Measurements from ENCODE around the gene F13B. TPM values are rescaled to one million over a fixed set of nuclear protein-coding genes. Genes with fewer than 3 reads are reported as not detected.

F13B gene
- total RNA-seq, 1 experiment from 2014 or later: not detected

DNA sequence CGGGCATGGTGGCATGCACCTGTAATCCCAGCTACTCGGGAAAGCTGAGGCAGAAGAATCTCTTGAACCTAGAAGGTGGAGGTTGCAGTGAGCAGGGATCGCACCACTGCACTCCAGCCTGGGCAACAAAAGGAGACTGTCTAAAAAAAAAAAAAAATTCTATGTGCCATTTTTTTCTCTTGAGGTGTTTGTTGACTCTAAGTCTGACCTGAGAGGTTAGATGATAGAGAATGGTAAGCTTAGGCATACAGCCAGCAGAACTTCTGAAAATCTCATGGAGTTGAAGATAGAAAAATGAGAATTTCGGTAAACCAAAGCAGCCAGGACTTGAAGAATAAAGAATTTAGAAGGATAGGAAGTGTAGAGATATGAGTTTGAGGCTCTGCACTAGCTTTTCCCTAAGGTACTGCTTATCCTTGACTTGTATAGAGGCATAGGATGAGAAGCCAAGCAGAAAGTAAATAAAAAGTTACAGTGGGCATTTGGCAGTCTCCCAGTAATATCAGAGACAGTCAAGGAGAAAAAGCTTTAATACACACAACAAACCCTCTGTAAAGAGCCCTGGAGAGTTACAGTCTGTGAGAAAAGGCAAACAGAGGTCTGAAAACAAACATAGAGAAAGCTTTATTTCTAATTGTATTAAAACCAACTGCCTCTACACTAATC lies 24.3 kb downstream of the F13B start:
- intact Hi-C loops (cut with micrococcal nuclease): no loop called here
- Histone ChIP-seq H3K36me3 (ENCODE audit: control insufficient read depth in 1 of 2, insufficient read depth in 2 of 2, low read length in 2 of 2) (no peaks in the 10 kb centered on the region), H3K9me3 (ENCODE audit: control insufficient read depth in 1 of 2, insufficient read depth in 1 of 2, low read depth in 1 of 2, low read length in 2 of 2) (no peaks in the 10 kb centered on the region), H3K27ac (ENCODE audit: low read depth, low read length) (no peak overlapping the region), H3K9ac (ENCODE audit: low read length) (no peak overlapping the region), H3K27me3 (ENCODE audit: insufficient read depth, low read length) (no peaks in the 10 kb centered on the region), H3K4me2 (ENCODE audit: low read length) (no peak overlapping the region), H3K4me1 (ENCODE audit: control insufficient read depth in 1 of 2, insufficient read depth in 2 of 2, low read length in 2 of 2) (no peaks in the 10 kb centered on the region), H2AFZ (ENCODE audit: low read depth, low read length, poor library complexity, severe bottlenecking) (no peak overlapping the region), H3K4me3 (replicated peaks in 1 of 2; ENCODE audit: low read depth in 1 of 2, low read length in 2 of 2) (no peak overlapping the region), H4K20me1 (ENCODE audit: insufficient read depth) (no peaks in the 10 kb centered on the region), H3K9me2 (ENCODE audit: insufficient read depth) (no peaks in the 10 kb centered on the region), H3K79me2 (ENCODE audit: insufficient read depth, low read length) (no peaks in the 10 kb centered on the region)
- ATAC-seq: no peak
- ChIA-PET RAD21 (ENCODE audit: low non-redundant PET in 1 of 2, low total read pairs in 2 of 2, uncharacterized antibody in 2 of 2, unreplicated experiment in 2 of 2) (no interaction called here), CTCF (no interaction called here), POLR2A (no interaction called here)
- no TSS peak for BruUV-seq (replicated peaks)
- no peak for TF ChIP-seq ZFX (IDR thresholded peaks at IDR 0.05)
- TF ChIP-seq ELF1 (IDR thresholded peaks at IDR 0.05; ENCODE audit: borderline replicate concordance, low read depth): no peak
- TF ChIP-seq, protein P1, sequence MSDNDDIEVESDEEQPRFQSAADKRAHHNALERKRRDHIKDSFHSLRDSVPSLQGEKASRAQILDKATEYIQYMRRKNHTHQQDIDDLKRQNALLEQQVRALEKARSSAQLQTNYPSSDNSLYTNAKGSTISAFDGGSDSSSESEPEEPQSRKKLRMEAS (IDR thresholded peaks at IDR 0.05): no peak
- no peak for TF ChIP-seq SRF (IDR thresholded peaks at IDR 0.05; ENCODE audit: low read depth)
- TF ChIP-seq, protein P2, sequence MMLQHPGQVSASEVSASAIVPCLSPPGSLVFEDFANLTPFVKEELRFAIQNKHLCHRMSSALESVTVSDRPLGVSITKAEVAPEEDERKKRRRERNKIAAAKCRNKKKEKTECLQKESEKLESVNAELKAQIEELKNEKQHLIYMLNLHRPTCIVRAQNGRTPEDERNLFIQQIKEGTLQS (IDR thresholded peaks at IDR 0.05): no peak
- no peak for TF ChIP-seq CEBPB (IDR thresholded peaks at IDR 0.05; ENCODE audit: low read depth)
- TF ChIP-seq EZH2phosphoT487 (IDR thresholded peaks at IDR 0.05; ENCODE audit: borderline replicate concordance): no peak
- TF ChIP-seq SP1 (IDR thresholded peaks at IDR 0.05; ENCODE audit: low read depth): no peak
- no peak for TF ChIP-seq RAD21 (IDR thresholded peaks at IDR 0.05; ENCODE audit: low read depth)
- no peak for TF ChIP-seq EZH2 (IDR thresholded peaks at IDR 0.05)
- TF ChIP-seq ZNF274 (IDR thresholded peaks at IDR 0.05; ENCODE audit: low read depth, low read length): no peak
- TF ChIP-seq POLR2A (IDR thresholded peaks at IDR 0.05; ENCODE audit: borderline replicate concordance, extremely low read depth, insufficient read depth, insufficient read length): no peak
- TF ChIP-seq, protein P3, sequence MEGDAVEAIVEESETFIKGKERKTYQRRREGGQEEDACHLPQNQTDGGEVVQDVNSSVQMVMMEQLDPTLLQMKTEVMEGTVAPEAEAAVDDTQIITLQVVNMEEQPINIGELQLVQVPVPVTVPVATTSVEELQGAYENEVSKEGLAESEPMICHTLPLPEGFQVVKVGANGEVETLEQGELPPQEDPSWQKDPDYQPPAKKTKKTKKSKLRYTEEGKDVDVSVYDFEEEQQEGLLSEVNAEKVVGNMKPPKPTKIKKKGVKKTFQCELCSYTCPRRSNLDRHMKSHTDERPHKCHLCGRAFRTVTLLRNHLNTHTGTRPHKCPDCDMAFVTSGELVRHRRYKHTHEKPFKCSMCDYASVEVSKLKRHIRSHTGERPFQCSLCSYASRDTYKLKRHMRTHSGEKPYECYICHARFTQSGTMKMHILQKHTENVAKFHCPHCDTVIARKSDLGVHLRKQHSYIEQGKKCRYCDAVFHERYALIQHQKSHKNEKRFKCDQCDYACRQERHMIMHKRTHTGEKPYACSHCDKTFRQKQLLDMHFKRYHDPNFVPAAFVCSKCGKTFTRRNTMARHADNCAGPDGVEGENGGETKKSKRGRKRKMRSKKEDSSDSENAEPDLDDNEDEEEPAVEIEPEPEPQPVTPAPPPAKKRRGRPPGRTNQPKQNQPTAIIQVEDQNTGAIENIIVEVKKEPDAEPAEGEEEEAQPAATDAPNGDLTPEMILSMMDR (IDR thresholded peaks at IDR 0.05 in 2 of 3, conservative IDR thresholded peaks at IDR 0.05 in 1 of 3; ENCODE audit: borderline replicate concordance in 1 of 3, insufficient read depth in 1 of 3, low read depth in 2 of 3, low read length in 2 of 3): no peak
- no peak for TF ChIP-seq TCF7L2 (IDR thresholded peaks at IDR 0.05; ENCODE audit: borderline replicate concordance, extremely low read depth, insufficient read depth, insufficient read length)
- TF ChIP-seq CBX3 (IDR thresholded peaks at IDR 0.05; ENCODE audit: low read depth): no peak
- no peak for TF ChIP-seq YY1 (IDR thresholded peaks at IDR 0.05; ENCODE audit: extremely low read depth, insufficient replicate concordance, low read depth, low read length)
- TF ChIP-seq, protein P4, sequence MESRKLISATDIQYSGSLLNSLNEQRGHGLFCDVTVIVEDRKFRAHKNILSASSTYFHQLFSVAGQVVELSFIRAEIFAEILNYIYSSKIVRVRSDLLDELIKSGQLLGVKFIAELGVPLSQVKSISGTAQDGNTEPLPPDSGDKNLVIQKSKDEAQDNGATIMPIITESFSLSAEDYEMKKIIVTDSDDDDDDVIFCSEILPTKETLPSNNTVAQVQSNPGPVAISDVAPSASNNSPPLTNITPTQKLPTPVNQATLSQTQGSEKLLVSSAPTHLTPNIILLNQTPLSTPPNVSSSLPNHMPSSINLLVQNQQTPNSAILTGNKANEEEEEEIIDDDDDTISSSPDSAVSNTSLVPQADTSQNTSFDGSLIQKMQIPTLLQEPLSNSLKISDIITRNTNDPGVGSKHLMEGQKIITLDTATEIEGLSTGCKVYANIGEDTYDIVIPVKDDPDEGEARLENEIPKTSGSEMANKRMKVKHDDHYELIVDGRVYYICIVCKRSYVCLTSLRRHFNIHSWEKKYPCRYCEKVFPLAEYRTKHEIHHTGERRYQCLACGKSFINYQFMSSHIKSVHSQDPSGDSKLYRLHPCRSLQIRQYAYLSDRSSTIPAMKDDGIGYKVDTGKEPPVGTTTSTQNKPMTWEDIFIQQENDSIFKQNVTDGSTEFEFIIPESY (IDR thresholded peaks at IDR 0.05; ENCODE audit: extremely low read depth, insufficient replicate concordance, low read length): no peak
- no peak for TF ChIP-seq JUND (IDR thresholded peaks at IDR 0.05)
- TF ChIP-seq SIN3A (IDR thresholded peaks at IDR 0.05; ENCODE audit: low read depth): no peak
- DNase-seq (ENCODE audit: low read depth, low spot score): no peak

Data from HCT116 (cell line).